HepG2 (cell line): ENCODE results near the gene METTL1. TPM values are rescaled to one million over a fixed set of nuclear protein-coding genes. Genes with fewer than 3 reads are reported as not detected.

Source experiments
- ATAC-seq: fragments of 200-7000 bp; cut with Tn5 transposase; 3 replicates; pipeline ENCODE4 v1.9.1; 2020; ENCODE audit warnings: mild to moderate bottlenecking, moderate library complexity
- BruUV-seq: library from RNA; stranded (reverse); fragments of 400-500 nt; replicated peaks from 2 replicates; lab custom pipeline; 2021; lab: Mats Ljungman, UMichigan
- CTCF ChIA-PET: fragments of 300-600 bp; formaldehyde crosslinking; extraction: SDS; loops from one replicate; lab custom pipeline; 2021; ENCODE audit warnings: low total read pairs, inconsistent platforms, low intra/inter-chr PET ratio; lab: Yijun Ruan, JAX
- POLR2A ChIA-PET: fragments of 350-600 bp; sonication (Branson Sonifier 250); formaldehyde crosslinking; loops from one replicate; lab custom pipeline; 2020; ENCODE audit warnings: antibody characterized with exemption, inconsistent platforms; lab: Yijun Ruan, JAX
- DNase-seq: peaks from one replicate; pipeline ENCODE4 v3.0.0-alpha.2; 2015; ENCODE audit warnings: low spot score
- FAIRE-seq: peaks from 3 replicates; lab custom pipeline; 2011; peaks lifted over from hg19 to GRCh38; lab: Jason Lieb, UNC
- H2AFZ ChIP-seq: one replicate; pipeline ENCODE4 v1.6.1; 2011; ENCODE audit warnings: low read length, inconsistent platforms
- H3K27ac ChIP-seq: fragments of 300-600 bp; 3 replicates; pipeline ENCODE4 v1.8.0; 2011; ENCODE audit warnings: mixed run types, mild to moderate bottlenecking, mixed read lengths, low read length, inconsistent platforms; ENCODE audit not compliant: insufficient read depth; ENCODE audit errors: extremely low read length
- H3K27me3 ChIP-seq, 2 experiments: fragments of 200-600 bp in 1 of 2; 2 replicates in 1 of 2; 3 replicates in 1 of 2; pipeline versions ENCODE4 v1.6.0 to v1.8.0; 2011; ENCODE audit warnings: low read length in 2 of 2, mild to moderate bottlenecking in 2 of 2, moderate library complexity in 2 of 2, inconsistent platforms in 1 of 2; ENCODE audit not compliant: insufficient read depth in 2 of 2, control insufficient read depth in 1 of 2
- H3K36me3 ChIP-seq, 2 experiments: fragments of 200-600 bp in 1 of 2; replicated peaks in 1 of 2; 2 replicates in 1 of 2; 3 replicates in 1 of 2; pipeline versions ENCODE4 v1.5.1 to v1.8.0; 2011; ENCODE audit warnings: low read length in 2 of 2, inconsistent platforms in 1 of 2; ENCODE audit not compliant: insufficient read depth in 2 of 2, control insufficient read depth in 1 of 2
- H3K4me1 ChIP-seq: 2 replicates; pipeline ENCODE4 v1.5.1; 2012; ENCODE audit warnings: low read length, inconsistent platforms; ENCODE audit not compliant: insufficient read depth
- H3K4me2 ChIP-seq: 2 replicates; pipeline ENCODE4 v1.6.0; 2011; ENCODE audit warnings: low read depth, low read length, inconsistent platforms
- H3K4me3 ChIP-seq, 3 experiments: fragments of 200-600 bp in 1 of 3; sonication (generic), shearing (Covaris generic) in 1 of 3; replicated peaks in 1 of 3; 2 replicates each; pipeline ENCODE4 v1.5.1; 2011 to 2016; ENCODE audit warnings: low read length in 3 of 3, inconsistent platforms in 2 of 3, low read depth in 2 of 3, mild to moderate bottlenecking in 2 of 3, control low read depth in 1 of 3, mixed read lengths in 1 of 3; ENCODE audit not compliant: insufficient read depth in 1 of 3
- H3K79me2 ChIP-seq: one replicate; pipeline ENCODE4 v1.6.1; 2011; ENCODE audit warnings: low read length, inconsistent platforms; ENCODE audit not compliant: insufficient read depth
- H3K9ac ChIP-seq: 2 replicates; pipeline ENCODE4 v1.6.0; 2011; ENCODE audit warnings: mild to moderate bottlenecking, low read depth, low read length, inconsistent platforms; ENCODE audit not compliant: insufficient read depth
- H3K9me3 ChIP-seq: 2 replicates; pipeline ENCODE4 v1.5.1; 2012; ENCODE audit warnings: mild to moderate bottlenecking, low read length
- H4K20me1 ChIP-seq: 2 replicates; pipeline ENCODE4 v1.6.0; 2011; ENCODE audit warnings: inconsistent platforms, mild to moderate bottlenecking, low read length, moderate library complexity; ENCODE audit not compliant: insufficient read depth
- ISX ChIP-seq: sonication (generic); formaldehyde crosslinking; conservative IDR thresholded peaks from 2 replicates; pipeline ENCODE4 v1.5.0; 2020; ENCODE audit warnings: missing genetic modification reagents
- PRDM15 ChIP-seq: sonication (generic); formaldehyde crosslinking; IDR thresholded peaks from 2 replicates; pipeline ENCODE4 v1.4.0; 2020; ENCODE audit warnings: missing genetic modification reagents
- WGBS: methylation state at CpG from one replicate; pipeline ENCODE4 v1.1.6; 2017; ENCODE audit warnings: low lambda C conversion rate; 5-methylcytosine and 5-hydroxymethylcytosine counted together
- in situ Hi-C: cut with HindIII; loops from 2 replicates; pipeline ENCODE4 v1.10.0; 2017; ENCODE audit warnings: low pct_unique_long_range_greater_than_20kb; ENCODE audit not compliant: extremely low pct_ligation_motif_present
- intact Hi-C: fragments of 100-400 bp; cut with micrococcal nuclease; formaldehyde crosslinking; loops from one replicate; pipeline ENCODE4 v1.10.0; 2022; ENCODE audit not compliant: unreplicated experiment
- polyA plus RNA-seq, 8 experiments: library from polyadenylated mRNA; depleted of rRNA in 3 of 8; stranded (reverse) in 7 of 8; unstranded in 1 of 8; fragments of >200 nt; fragmentation: Illumina TruSeq in 4 of 8; extraction: Trizol in 4 of 8; gene quantifications; 2 replicates each; pipeline versions ENCODE4 v1.2.1 to v1.2.3, GENCODE V29; 2011 to 2016; ENCODE audit warnings: low read depth in 4 of 8, missing spikeins in 1 of 8, mixed read lengths in 1 of 8; ENCODE audit not compliant: insufficient read depth in 1 of 8
- total RNA-seq, 5 experiments: library from RNA; depleted of rRNA; stranded (reverse); fragments of >200 nt; fragmentation: Illumina TruSeq; extraction: Trizol; gene quantifications; 2 replicates each; pipeline ENCODE4 v1.2.3, GENCODE V29; 2016; ENCODE audit warnings: low read depth in 1 of 5

Gene METTL1
- total and polyA plus RNA-seq, 2 of the 13 experiments (the other 11 are each of a cell fraction or from before 2014, with no cell fraction given), result 34.7 to 36.9 TPM

- no peak for FAIRE-seq
Measured at GRCh38 chr12:57738661-57739237, 33.2 kb downstream of the METTL1 start, which contains the start of gene AGAP2. Gene AGAP2, minus strand, starts transcription at chr12:57738742. Its CDS starts 496 bp downstream, at chr12:57738246.

More at GRCh38 chr12:57738661-57739237, 33.2 kb downstream of the METTL1 start, which contains the start of gene AGAP2:
- no peaks in the 10 kb centered on the region for H3K36me3 ChIP-seq
- H3K27ac ChIP-seq, result no peak within 1 kb of the TSS
- no peaks in the 10 kb centered on the region for H3K79me2 ChIP-seq
- no TSS peak for BruUV-seq
- ChIA-PET POLR2A (no interaction called here), CTCF (no interaction called here)
- no peak within 1 kb of the TSS for H3K9ac ChIP-seq
- H2AFZ ChIP-seq, result no peak within 1 kb of the TSS
- intact Hi-C loops, result loop anchor here (5.0 kb wide), 2 partner anchors 46 to 156 kb away; partner anchors contain the start of gene OS9
- H3K4me3 ChIP-seq, result peak within 1 kb of the TSS; percentile 48 to 73 (median 59); a peak in 5 of 6 replicates
- ATAC-seq, result no peak
- H4K20me1 ChIP-seq, result no peaks in the 10 kb centered on the region
- in situ Hi-C loops, result no loop called here
- peak within 1 kb of the TSS; percentile 94 for H3K4me2 ChIP-seq
- H3K4me1 ChIP-seq, result peaks cover 61% of the 10 kb centered on the region
- TF ChIP-seq PRDM15 (CRISPR knock-in tag) (peak; percentile 98), ISX (CRISPR knock-in tag) (no peak)
- TF ChIP-seq, all 625 proteins: peak for 1
- H3K9me3 ChIP-seq, result no peaks in the 10 kb centered on the region
- DNase-seq, result no peak
- WGBS, result 19% methylated on average over 26 of the region's 36 CpGs
- peaks cover 12 to 44% of the 10 kb centered on the region in 2 experiments; a peak in 4 of 5 replicates for H3K27me3 ChIP-seq
